Fibroblast of lung (primary cell): ENCODE data around the gene AKNAD1.

Experiments used
- EZH2 ChIP-seq: IDR thresholded peaks from 2 replicates; pipeline ENCODE4 v1.5.1; 2012; ENCODE audit warnings: low read length, control low read depth, mild to moderate bottlenecking; ENCODE audit errors: missing control alignments
- TF ChIP-seq, protein P1 (sequence below), 2 donors: IDR thresholded peaks in 1 of 2; conservative IDR thresholded peaks in 1 of 2; 1 replicate in 1 of 2; 2 replicates in 1 of 2; pipeline ENCODE4 v1.5.1; 2011 to 2012; ENCODE audit warnings: low read length in 2 of 2, control low read depth in 1 of 2, inconsistent platforms in 1 of 2, low read depth in 1 of 2, mild to moderate bottlenecking in 1 of 2

DNA sequence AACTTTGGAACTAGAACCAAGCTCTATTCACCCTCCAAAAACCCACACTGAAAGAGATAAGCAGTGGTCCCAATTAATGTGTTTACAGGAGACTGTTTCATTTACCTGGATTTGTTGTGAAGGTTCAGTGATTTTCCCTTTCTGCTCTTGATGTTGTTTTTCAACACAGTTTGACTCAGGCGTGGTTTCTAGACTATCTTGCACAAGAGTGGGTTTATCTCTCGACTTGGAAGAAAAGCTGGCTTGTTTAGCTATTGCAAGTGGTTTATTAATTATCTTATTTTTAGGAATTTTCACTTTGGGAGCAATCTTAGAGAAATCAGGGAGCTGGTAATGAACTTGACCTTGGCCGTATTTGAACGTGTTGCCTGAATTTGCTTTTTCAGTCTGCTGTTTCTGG, 5.3 kb downstream of the AKNAD1 start:
- TF ChIP-seq, protein P1, sequence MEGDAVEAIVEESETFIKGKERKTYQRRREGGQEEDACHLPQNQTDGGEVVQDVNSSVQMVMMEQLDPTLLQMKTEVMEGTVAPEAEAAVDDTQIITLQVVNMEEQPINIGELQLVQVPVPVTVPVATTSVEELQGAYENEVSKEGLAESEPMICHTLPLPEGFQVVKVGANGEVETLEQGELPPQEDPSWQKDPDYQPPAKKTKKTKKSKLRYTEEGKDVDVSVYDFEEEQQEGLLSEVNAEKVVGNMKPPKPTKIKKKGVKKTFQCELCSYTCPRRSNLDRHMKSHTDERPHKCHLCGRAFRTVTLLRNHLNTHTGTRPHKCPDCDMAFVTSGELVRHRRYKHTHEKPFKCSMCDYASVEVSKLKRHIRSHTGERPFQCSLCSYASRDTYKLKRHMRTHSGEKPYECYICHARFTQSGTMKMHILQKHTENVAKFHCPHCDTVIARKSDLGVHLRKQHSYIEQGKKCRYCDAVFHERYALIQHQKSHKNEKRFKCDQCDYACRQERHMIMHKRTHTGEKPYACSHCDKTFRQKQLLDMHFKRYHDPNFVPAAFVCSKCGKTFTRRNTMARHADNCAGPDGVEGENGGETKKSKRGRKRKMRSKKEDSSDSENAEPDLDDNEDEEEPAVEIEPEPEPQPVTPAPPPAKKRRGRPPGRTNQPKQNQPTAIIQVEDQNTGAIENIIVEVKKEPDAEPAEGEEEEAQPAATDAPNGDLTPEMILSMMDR (conservative IDR thresholded peaks at IDR 0.05 in 1 of 2, IDR thresholded peaks at IDR 0.05 in 1 of 2; ENCODE audit: low read depth in 1 of 2, low read length in 2 of 2), result no peak
- no peak for TF ChIP-seq EZH2
